Measurements from ENCODE around the gene MUC20.

GRCh38 chr3:195752546-195753331, 32.0 kb downstream of the MUC20 start:
- TF ChIP-seq MAX (IDR thresholded peaks at IDR 0.05; ENCODE audit: low read depth, low read length) (no peak), POLR2A (IDR thresholded peaks at IDR 0.05; ENCODE audit: extremely low read depth, insufficient read length) (no peak), MYC (IDR thresholded peaks at IDR 0.05; ENCODE audit: low read depth, low read length) (no peak)
- TF ChIP-seq, protein P1, sequence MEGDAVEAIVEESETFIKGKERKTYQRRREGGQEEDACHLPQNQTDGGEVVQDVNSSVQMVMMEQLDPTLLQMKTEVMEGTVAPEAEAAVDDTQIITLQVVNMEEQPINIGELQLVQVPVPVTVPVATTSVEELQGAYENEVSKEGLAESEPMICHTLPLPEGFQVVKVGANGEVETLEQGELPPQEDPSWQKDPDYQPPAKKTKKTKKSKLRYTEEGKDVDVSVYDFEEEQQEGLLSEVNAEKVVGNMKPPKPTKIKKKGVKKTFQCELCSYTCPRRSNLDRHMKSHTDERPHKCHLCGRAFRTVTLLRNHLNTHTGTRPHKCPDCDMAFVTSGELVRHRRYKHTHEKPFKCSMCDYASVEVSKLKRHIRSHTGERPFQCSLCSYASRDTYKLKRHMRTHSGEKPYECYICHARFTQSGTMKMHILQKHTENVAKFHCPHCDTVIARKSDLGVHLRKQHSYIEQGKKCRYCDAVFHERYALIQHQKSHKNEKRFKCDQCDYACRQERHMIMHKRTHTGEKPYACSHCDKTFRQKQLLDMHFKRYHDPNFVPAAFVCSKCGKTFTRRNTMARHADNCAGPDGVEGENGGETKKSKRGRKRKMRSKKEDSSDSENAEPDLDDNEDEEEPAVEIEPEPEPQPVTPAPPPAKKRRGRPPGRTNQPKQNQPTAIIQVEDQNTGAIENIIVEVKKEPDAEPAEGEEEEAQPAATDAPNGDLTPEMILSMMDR (IDR thresholded peaks at IDR 0.05; ENCODE audit: low read depth, low read length) = no peak

Measured in NB4 (cell line).